ENCODE measurements around the gene PNKD.
A peak's percentile ranks its signal among the peaks of the same experiment; 100 is the strongest.

Gene PNKD

DNA sequence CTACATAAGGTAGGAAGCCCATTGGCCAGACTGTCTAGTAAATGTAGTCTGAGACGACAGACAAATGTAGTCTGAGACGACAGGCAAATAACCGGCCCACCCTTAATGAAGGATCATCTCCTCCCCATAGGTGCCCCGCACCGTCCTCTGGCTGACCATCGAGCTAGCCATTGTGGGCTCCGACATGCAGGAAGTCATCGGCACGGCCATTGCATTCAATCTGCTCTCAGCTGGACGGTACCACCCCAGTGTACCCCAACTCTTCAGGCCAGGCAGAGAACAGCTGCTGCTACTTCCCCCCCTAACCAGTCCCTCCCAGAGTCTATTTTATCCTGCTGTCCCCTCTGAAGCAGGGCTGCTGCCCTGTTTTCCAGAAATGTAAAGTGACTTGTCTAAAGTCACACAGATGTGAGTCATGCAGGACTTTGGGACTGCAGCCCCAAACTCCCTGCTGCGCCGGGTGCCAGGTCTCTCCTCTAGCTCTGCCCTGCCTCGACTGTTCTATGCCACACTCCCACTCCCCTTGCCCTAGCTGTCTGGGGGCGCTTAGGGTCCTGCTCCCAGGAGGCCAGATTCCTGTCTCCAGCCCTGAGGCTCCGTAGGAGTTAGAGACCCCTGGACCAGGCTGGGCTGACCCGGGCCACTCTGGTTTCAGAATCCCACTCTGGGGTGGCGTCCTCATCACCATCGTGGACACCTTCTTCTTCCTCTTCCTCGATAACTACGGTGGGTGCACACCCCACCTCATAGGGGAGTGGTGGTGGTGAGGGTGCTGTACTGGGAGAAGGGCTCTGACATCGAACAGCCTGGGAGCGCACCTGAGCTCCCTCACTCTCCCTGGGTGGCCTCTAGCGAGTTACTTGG is 116.4 kb downstream of the PNKD start:
- no peak for TF ChIP-seq FOXM1 (IDR thresholded peaks at IDR 0.05; ENCODE audit: borderline replicate concordance, low read depth)
- no peak for TF ChIP-seq TEAD4 (IDR thresholded peaks at IDR 0.05)
- no peak for TF ChIP-seq CREB1 (IDR thresholded peaks at IDR 0.05; ENCODE audit: low read depth)

DNA sequence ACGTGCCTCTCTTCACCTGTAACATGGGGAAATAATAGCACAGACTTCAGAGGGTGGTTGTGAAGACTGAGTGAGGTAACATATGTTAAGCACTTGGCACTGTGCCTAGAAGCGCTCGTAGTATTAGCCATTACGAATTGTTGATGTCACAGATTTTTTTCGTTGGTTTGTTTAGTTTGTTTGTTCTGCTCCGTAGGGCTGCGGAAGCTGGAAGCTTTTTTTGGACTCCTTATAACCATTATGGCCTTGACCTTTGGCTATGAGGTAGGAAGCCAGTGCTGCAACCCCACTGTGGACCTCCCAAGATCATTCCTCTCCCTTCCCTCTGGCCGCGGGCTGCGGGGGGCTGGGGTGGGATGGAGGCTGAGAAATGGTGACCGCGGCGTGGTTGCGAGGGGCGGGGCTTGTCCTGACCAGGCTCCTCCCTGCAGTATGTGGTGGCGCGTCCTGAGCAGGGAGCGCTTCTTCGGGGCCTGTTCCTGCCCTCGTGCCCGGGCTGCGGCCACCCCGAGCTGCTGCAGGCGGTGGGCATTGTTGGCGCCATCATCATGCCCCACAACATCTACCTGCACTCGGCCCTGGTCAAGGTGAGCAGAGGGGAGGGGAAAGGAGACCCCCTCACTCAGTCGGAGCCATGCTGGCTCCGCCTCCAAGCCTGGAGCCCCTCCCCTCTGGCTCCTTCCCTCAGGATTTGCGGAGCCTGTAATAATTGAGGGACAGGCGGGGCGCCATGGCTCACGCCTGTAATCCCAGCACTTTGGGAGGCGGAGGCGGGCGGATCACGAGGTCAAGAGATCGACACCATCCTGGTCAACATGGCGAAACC is 117.3 kb downstream of the PNKD start:
- TF ChIP-seq, protein P1, sequence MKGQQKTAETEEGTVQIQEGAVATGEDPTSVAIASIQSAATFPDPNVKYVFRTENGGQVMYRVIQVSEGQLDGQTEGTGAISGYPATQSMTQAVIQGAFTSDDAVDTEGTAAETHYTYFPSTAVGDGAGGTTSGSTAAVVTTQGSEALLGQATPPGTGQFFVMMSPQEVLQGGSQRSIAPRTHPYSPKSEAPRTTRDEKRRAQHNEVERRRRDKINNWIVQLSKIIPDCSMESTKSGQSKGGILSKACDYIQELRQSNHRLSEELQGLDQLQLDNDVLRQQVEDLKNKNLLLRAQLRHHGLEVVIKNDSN (IDR thresholded peaks at IDR 0.05), result no peak
- TF ChIP-seq CREB1 (IDR thresholded peaks at IDR 0.05; ENCODE audit: low read depth) (no peak), EP300 (IDR thresholded peaks at IDR 0.05; ENCODE audit: borderline replicate concordance) (no peak), FOXM1 (IDR thresholded peaks at IDR 0.05; ENCODE audit: borderline replicate concordance, low read depth) (no peak), YY1 (IDR thresholded peaks at IDR 0.05; ENCODE audit: low read depth) (peak; percentile 26; the same call in 1 of the 2 replicates), TAF1 (IDR thresholded peaks at IDR 0.05; ENCODE audit: low read depth) (no peak), TCF12 (IDR thresholded peaks at IDR 0.05; ENCODE audit: low read depth) (no peak), EGR1 (IDR thresholded peaks at IDR 0.05) (no peak), TEAD4 (IDR thresholded peaks at IDR 0.05) (no peak), CEBPB (IDR thresholded peaks at IDR 0.05) (no peak), RAD21 (IDR thresholded peaks at IDR 0.05; ENCODE audit: low read depth) (no peak), NFIC (IDR thresholded peaks at IDR 0.05) (peak; percentile 45; the same call in 1 of the 2 replicates), ZBTB7A (IDR thresholded peaks at IDR 0.05; ENCODE audit: low read depth) (no peak)
- TF ChIP-seq, protein P2, sequence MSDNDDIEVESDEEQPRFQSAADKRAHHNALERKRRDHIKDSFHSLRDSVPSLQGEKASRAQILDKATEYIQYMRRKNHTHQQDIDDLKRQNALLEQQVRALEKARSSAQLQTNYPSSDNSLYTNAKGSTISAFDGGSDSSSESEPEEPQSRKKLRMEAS (IDR thresholded peaks at IDR 0.05), result peak; percentile 46
- TF ChIP-seq, protein P3, sequence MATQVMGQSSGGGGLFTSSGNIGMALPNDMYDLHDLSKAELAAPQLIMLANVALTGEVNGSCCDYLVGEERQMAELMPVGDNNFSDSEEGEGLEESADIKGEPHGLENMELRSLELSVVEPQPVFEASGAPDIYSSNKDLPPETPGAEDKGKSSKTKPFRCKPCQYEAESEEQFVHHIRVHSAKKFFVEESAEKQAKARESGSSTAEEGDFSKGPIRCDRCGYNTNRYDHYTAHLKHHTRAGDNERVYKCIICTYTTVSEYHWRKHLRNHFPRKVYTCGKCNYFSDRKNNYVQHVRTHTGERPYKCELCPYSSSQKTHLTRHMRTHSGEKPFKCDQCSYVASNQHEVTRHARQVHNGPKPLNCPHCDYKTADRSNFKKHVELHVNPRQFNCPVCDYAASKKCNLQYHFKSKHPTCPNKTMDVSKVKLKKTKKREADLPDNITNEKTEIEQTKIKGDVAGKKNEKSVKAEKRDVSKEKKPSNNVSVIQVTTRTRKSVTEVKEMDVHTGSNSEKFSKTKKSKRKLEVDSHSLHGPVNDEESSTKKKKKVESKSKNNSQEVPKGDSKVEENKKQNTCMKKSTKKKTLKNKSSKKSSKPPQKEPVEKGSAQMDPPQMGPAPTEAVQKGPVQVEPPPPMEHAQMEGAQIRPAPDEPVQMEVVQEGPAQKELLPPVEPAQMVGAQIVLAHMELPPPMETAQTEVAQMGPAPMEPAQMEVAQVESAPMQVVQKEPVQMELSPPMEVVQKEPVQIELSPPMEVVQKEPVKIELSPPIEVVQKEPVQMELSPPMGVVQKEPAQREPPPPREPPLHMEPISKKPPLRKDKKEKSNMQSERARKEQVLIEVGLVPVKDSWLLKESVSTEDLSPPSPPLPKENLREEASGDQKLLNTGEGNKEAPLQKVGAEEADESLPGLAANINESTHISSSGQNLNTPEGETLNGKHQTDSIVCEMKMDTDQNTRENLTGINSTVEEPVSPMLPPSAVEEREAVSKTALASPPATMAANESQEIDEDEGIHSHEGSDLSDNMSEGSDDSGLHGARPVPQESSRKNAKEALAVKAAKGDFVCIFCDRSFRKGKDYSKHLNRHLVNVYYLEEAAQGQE (IDR thresholded peaks at IDR 0.05; ENCODE audit: low read depth), result no peak

DNA sequence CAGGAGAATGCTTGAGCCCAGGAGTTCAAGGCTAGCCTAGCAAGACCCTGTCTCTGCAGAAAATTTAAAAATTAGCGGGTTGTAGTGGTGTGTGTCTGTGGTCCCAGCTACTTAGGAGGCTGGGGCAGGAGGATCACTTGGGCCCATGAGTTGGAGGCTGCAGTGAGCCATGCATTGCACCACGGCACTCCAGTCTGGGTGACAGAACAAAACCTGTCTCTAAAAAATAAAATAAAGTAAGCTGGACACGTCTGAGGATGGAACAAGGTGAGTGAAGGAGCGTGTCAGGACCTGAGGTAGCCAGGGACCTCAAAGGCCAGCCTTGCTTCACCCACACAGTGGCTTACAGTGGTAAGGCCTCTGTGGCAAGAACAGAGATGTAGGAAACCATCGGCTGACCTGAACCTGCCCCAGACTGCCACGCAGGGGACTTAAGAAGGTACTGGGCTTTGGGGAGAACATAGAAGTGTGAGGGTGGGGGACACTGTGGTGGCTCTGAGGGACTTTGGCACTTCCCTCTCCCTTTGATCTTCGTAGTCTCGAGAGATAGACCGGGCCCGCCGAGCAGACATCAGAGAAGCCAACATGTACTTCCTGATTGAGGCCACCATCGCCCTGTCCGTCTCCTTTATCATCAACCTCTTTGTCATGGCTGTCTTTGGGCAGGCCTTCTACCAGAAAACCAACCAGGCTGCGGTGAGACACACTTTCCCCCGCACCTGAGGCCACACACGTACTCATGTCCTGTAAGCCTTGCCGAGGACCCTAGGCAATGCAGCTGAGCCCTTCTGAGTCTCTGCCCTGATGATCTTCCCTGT is 119.2 kb downstream of the PNKD start:
- TF ChIP-seq CEBPB (IDR thresholded peaks at IDR 0.05) (no peak), EP300 (IDR thresholded peaks at IDR 0.05; ENCODE audit: borderline replicate concordance) (no peak), TCF12 (IDR thresholded peaks at IDR 0.05; ENCODE audit: low read depth) (no peak), TAF1 (IDR thresholded peaks at IDR 0.05; ENCODE audit: low read depth) (no peak), EGR1 (IDR thresholded peaks at IDR 0.05) (no peak), CREB1 (IDR thresholded peaks at IDR 0.05; ENCODE audit: low read depth) (no peak), YY1 (IDR thresholded peaks at IDR 0.05; ENCODE audit: low read depth) (no peak), TEAD4 (IDR thresholded peaks at IDR 0.05) (no peak), RAD21 (IDR thresholded peaks at IDR 0.05; ENCODE audit: low read depth) (no peak), FOXM1 (IDR thresholded peaks at IDR 0.05; ENCODE audit: borderline replicate concordance, low read depth) (no peak)
- TF ChIP-seq, protein P2 (IDR thresholded peaks at IDR 0.05), result no peak

DNA sequence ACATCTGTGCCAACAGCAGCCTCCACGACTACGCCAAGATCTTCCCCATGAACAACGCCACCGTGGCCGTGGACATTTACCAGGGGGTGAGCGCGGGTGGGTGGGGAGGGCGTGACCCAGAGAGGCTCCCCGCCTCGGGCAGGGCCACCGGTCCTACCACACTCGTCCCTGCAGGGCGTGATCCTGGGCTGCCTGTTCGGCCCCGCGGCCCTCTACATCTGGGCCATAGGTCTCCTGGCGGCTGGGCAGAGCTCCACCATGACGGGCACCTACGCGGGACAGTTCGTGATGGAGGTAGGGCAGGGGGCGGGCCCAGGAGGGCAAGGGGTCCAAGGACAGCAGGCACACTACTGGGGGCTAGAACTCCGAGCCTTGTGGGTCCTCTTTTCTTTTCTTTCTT is 120.9 kb downstream of the PNKD start:
- TF ChIP-seq RAD21 (IDR thresholded peaks at IDR 0.05; ENCODE audit: low read depth) (no peak), TEAD4 (IDR thresholded peaks at IDR 0.05) (no peak), NFIC (IDR thresholded peaks at IDR 0.05) (no peak), FOXM1 (IDR thresholded peaks at IDR 0.05; ENCODE audit: borderline replicate concordance, low read depth) (no peak), EP300 (IDR thresholded peaks at IDR 0.05; ENCODE audit: borderline replicate concordance) (no peak), ZBTB7A (IDR thresholded peaks at IDR 0.05; ENCODE audit: low read depth) (no peak), TCF12 (IDR thresholded peaks at IDR 0.05; ENCODE audit: low read depth) (no peak), CREB1 (IDR thresholded peaks at IDR 0.05; ENCODE audit: low read depth) (no peak), EGR1 (IDR thresholded peaks at IDR 0.05) (no peak), CEBPB (IDR thresholded peaks at IDR 0.05) (no peak), TAF1 (IDR thresholded peaks at IDR 0.05; ENCODE audit: low read depth) (no peak)
- TF ChIP-seq, protein P3 (IDR thresholded peaks at IDR 0.05; ENCODE audit: low read depth), result no peak
- TF ChIP-seq, protein P1 (IDR thresholded peaks at IDR 0.05), result no peak
